ENCODE results near the gene SLC35G3. TPM values are rescaled to one million over a fixed set of nuclear protein-coding genes. Genes with fewer than 3 reads are reported as not detected.

SLC35G3 gene
- total and polyA plus RNA-seq, 2 experiments from 2014 or later, result not detected

GRCh38 chr17:35236821-35237220 lies 42.6 kb upstream of the SLC35G3 start:
- H3K4me3 Mint-ChIP-seq, result no peak overlapping the region

More at GRCh38 chr17:35236821-35237220, 42.6 kb upstream of the SLC35G3 start:
- Mint-ChIP-seq H3K27me3 (ENCODE audit: insufficient read depth, low read depth, poor library complexity) (peaks cover 3% of the 10 kb centered on the region), H3K9me3 (no peaks in the 10 kb centered on the region), H3K4me1 (peaks cover 5% of the 10 kb centered on the region; the same call in 2 of the 3 replicates), H3K36me3 (ENCODE audit: low read depth) (no peaks in the 10 kb centered on the region), H3K27ac (no peak overlapping the region)
- no peak for ATAC-seq
- Histone ChIP-seq H4K20me1 (replicated peaks; ENCODE audit: insufficient read depth) (no peaks in the 10 kb centered on the region), H3K27ac (ENCODE audit: low read depth) (no peak overlapping the region), H3K79me2 (replicated peaks; ENCODE audit: insufficient read depth) (no peaks in the 10 kb centered on the region), H3K36me3 (ENCODE audit: insufficient read depth) (no peaks in the 10 kb centered on the region), H3F3A (replicated peaks; ENCODE audit: low read depth) (no peaks in the 10 kb centered on the region), H3K4me2 (no peak overlapping the region), H3K4me1 (ENCODE audit: insufficient read depth) (no peaks in the 10 kb centered on the region; the same call in 1 of the 2 replicates), H2AFZ (no peak overlapping the region), H3K4me3 (no peak overlapping the region), H3K9me2 (ENCODE audit: insufficient read depth) (no peaks in the 10 kb centered on the region), H3K27me3 (ENCODE audit: insufficient read depth) (no peaks in the 10 kb centered on the region)
- DNase-seq (ENCODE audit: low spot score), result no peak
- TF ChIP-seq ETS1 (IDR thresholded peaks at IDR 0.05) (no peak), EZH2 (IDR thresholded peaks at IDR 0.05; ENCODE audit: low read depth, unreplicated experiment) (no peak), ZNF462 (CRISPR knock-in tag; IDR thresholded peaks at IDR 0.05) (no peak), CTCF (conservative IDR thresholded peaks at IDR 0.05; ENCODE audit: low read depth in 2 of 2) (no peak), REST (IDR thresholded peaks at IDR 0.05; ENCODE audit: unreplicated experiment) (no peak)
